Measurements from ENCODE around the gene SELENOW. TPM values are rescaled to one million over a fixed set of nuclear protein-coding genes. Genes with fewer than 3 reads are reported as not detected.
"Not testable (repeated sequence)": the region's sequence is repeated elsewhere in the genome, so short reads cannot be mapped to it uniquely, and the experiment has no call there.

The SELENOW gene
- total RNA-seq, 6 experiments from 2014 or later = 46.4 to 141 (median 83.0) TPM

GRCh38 chr19:47767349-47767748 lies 11.2 kb upstream of the SELENOW start:
- no peak for TF ChIP-seq CTCF (IDR thresholded peaks at IDR 0.05)
- TF ChIP-seq POLR2A (IDR thresholded peaks at IDR 0.05) = no peak
- 78% methylated on average over 1 of the region's 2 CpGs for WGBS (ENCODE audit: insufficient coverage, low coverage, low lambda C conversion rate, missing lambda C conversion rate)
- DNase-seq (no peak), ATAC-seq (no peak)
- H3K9me3 ChIP-seq = no peaks in the 10 kb centered on the region
- H3K27ac ChIP-seq = no peak overlapping the region
- H3K4me1 ChIP-seq = no peaks in the 10 kb centered on the region
- intact Hi-C loops (cut with DNase I) = no loop called here
- H3K27me3 ChIP-seq = no peaks in the 10 kb centered on the region
- H3K36me3 ChIP-seq = no peaks in the 10 kb centered on the region
- no peak overlapping the region for H3K4me3 ChIP-seq

- Histone ChIP-seq H3K27me3 (no peaks in the 10 kb centered on the region), H3K27ac (no peak overlapping the region), H3K4me3 (no peak overlapping the region), H3K4me1 (no peaks in the 10 kb centered on the region), H3K9me3 (no peaks in the 10 kb centered on the region), H3K36me3 (no peaks in the 10 kb centered on the region)
- WGBS (ENCODE audit: insufficient coverage, low coverage, low lambda C conversion rate, missing lambda C conversion rate) = no CpG with 5 or more reads among the region's 2 CpGs
- DNase-seq (no peak), ATAC-seq (no peak)
- intact Hi-C loops (cut with DNase I) = no loop called here
- TF ChIP-seq POLR2A (IDR thresholded peaks at IDR 0.05) = no peak
Measured at GRCh38 chr19:47768604-47769003, 9.9 kb upstream of the SELENOW start.

GRCh38 chr19:47769534-47769933 lies 9.0 kb upstream of the SELENOW start:
- ATAC-seq = no peak
- no peaks in the 10 kb centered on the region for H3K36me3 ChIP-seq
- H3K27me3 ChIP-seq = no peaks in the 10 kb centered on the region
- no peak for DNase-seq
- H3K4me1 ChIP-seq = no peaks in the 10 kb centered on the region
- no peak overlapping the region for H3K4me3 ChIP-seq
- WGBS (ENCODE audit: insufficient coverage, low coverage, low lambda C conversion rate, missing lambda C conversion rate) = 83% methylated on average over 3 of the region's 3 CpGs
- no peak overlapping the region for H3K27ac ChIP-seq
- intact Hi-C loops (cut with DNase I) = no loop called here
- H3K9me3 ChIP-seq = no peaks in the 10 kb centered on the region
- TF ChIP-seq POLR2A (IDR thresholded peaks at IDR 0.05) (no peak), CTCF (IDR thresholded peaks at IDR 0.05) (no peak)

- 58% methylated on average over 4 of the region's 6 CpGs for WGBS (ENCODE audit: insufficient coverage, low coverage, low lambda C conversion rate, missing lambda C conversion rate)
- H3K9me3 ChIP-seq; ATAC-seq; H3K4me1 ChIP-seq; H3K27me3 ChIP-seq; intact Hi-C loops (cut with DNase I); H3K36me3 ChIP-seq; DNase-seq; H3K27ac ChIP-seq; H3K4me3 ChIP-seq: not testable (repeated sequence)
Measured at GRCh38 chr19:47771291-47771690, 7.2 kb upstream of the SELENOW start.

- peak in 3 of 4 donors; percentile 12 to 41 (median 30) for ATAC-seq
- no peak for TF ChIP-seq POLR2A (IDR thresholded peaks at IDR 0.05)
- TF ChIP-seq CTCF (IDR thresholded peaks at IDR 0.05) = no peak
Measured at GRCh38 chr19:47776568-47776967, 1.9 kb upstream of the SELENOW start.

GRCh38 chr19:47777245-47778048 lies 1.1 kb upstream of the SELENOW start:
- H3K36me3 ChIP-seq; ATAC-seq; H3K9me3 ChIP-seq; H3K27me3 ChIP-seq; DNase-seq; intact Hi-C loops (cut with DNase I): not testable (repeated sequence)
- WGBS (ENCODE audit: insufficient coverage, low coverage, low lambda C conversion rate, missing lambda C conversion rate) = 69% methylated on average over 18 of the region's 23 CpGs
- peaks cover 0 to 27% (median 0%) of the 10 kb centered on the region in 4 donors for H3K4me1 ChIP-seq
- peak overlapping the region; percentile 98 to 99 (median 98) for H3K27ac ChIP-seq
- peak overlapping the region; percentile 72 to 93 (median 90) for H3K4me3 ChIP-seq

More at GRCh38 chr19:47776568-47776967, 1.9 kb upstream of the SELENOW start:
- no peak for DNase-seq
- Histone ChIP-seq H3K4me3 (no peak overlapping the region), H3K36me3 (peaks cover 0 to 3% (median under 1%) of the 10 kb centered on the region in 4 donors), H3K4me1 (peaks cover 0 to 19% (median 0%) of the 10 kb centered on the region in 4 donors), H3K27ac (no peak overlapping the region), H3K27me3 (no peaks in the 10 kb centered on the region), H3K9me3 (no peaks in the 10 kb centered on the region)
- WGBS (ENCODE audit: insufficient coverage, low coverage, low lambda C conversion rate, missing lambda C conversion rate) = 29% methylated on average over 3 of the region's 4 CpGs
- intact Hi-C loops (cut with DNase I) = no loop called here
